GM19043 (cell line): ENCODE results near the gene FAM234A.
"Not testable (repeated sequence)": the region's sequence is repeated elsewhere in the genome, so short reads cannot be mapped to it uniquely, and the experiment has no call there.

Experiments
- ATAC-seq: cut with Tn5 transposase; IDR thresholded peaks from one replicate; pipeline ENCODE4 v1.9.1; 2021; ENCODE audit warnings: low read depth; ENCODE audit not compliant: unreplicated experiment

The FAM234A gene

GRCh38 chr16:264440-264951 lies 29.9 kb downstream of the FAM234A start:
- no peak for ATAC-seq

- no peak for ATAC-seq
Observed at GRCh38 chr16:265002-265529, 30.4 kb downstream of the FAM234A start.

GRCh38 chr16:265711-266110 lies 31.1 kb downstream of the FAM234A start:
- no peak for ATAC-seq

GRCh38 chr16:266258-267164 lies 31.9 kb downstream of the FAM234A start:
- no peak for ATAC-seq

GRCh38 chr16:267562-267961 lies 32.9 kb downstream of the FAM234A start:
- ATAC-seq = not testable (repeated sequence)

- no peak for ATAC-seq
Observed at GRCh38 chr16:268141-269053, 33.8 kb downstream of the FAM234A start.

- no peak for ATAC-seq
Observed at GRCh38 chr16:269061-269796, 34.6 kb downstream of the FAM234A start.

GRCh38 chr16:270381-271255 lies 36.0 kb downstream of the FAM234A start:
- no peak for ATAC-seq

- no peak for ATAC-seq
Observed at GRCh38 chr16:272633-273546, 38.3 kb downstream of the FAM234A start.

- no peak for ATAC-seq
Observed at GRCh38 chr16:273547-274421, 39.2 kb downstream of the FAM234A start.

GRCh38 chr16:275041-275641 lies 40.5 kb downstream of the FAM234A start:
- no peak for ATAC-seq

- ATAC-seq = no peak
Observed at GRCh38 chr16:275786-276232, 41.2 kb downstream of the FAM234A start, which contains the start of gene RGS11. Gene RGS11, minus strand, starts transcription at chr16:275944. Its CDS starts 33 bp downstream, at chr16:275911.

- no peak for ATAC-seq
Observed at GRCh38 chr16:276426-277077, 41.9 kb downstream of the FAM234A start.

- no peak for ATAC-seq
Observed at GRCh38 chr16:278863-279366, 44.3 kb downstream of the FAM234A start.

- no peak for ATAC-seq
Observed at GRCh38 chr16:279531-279930, 44.9 kb downstream of the FAM234A start.

- ATAC-seq = no peak
Observed at GRCh38 chr16:280005-280460, 45.4 kb downstream of the FAM234A start.
